H9 (cell line): Measurements from ENCODE around the gene MGME1. TPM values are rescaled to one million over a fixed set of nuclear protein-coding genes. Genes with fewer than 3 reads are reported as not detected.

Experiments
- DNase-seq: peaks from one replicate; pipeline ENCODE4 v3.0.0-alpha.2; 2017
- H2AFZ ChIP-seq: one replicate; pipeline ENCODE4 v1.6.1; 2013; ENCODE audit warnings: mild to moderate bottlenecking, low read length, control low read depth, moderate library complexity
- H2AK5ac ChIP-seq: 2 replicates; pipeline ENCODE4 v1.6.1; 2013; ENCODE audit warnings: low read length, control low read depth, mixed read lengths; ENCODE audit not compliant: insufficient read length
- H2BK120ac ChIP-seq: one replicate; pipeline ENCODE4 v1.6.1; 2013; ENCODE audit warnings: low read depth, mild to moderate bottlenecking, low read length, control low read depth, inconsistent platforms; ENCODE audit not compliant: poor library complexity, severe bottlenecking
- H2BK12ac ChIP-seq: 2 replicates; pipeline ENCODE4 v1.6.1; 2013; ENCODE audit warnings: low read length, control low read depth, mixed read lengths, low read depth; ENCODE audit not compliant: insufficient read length
- H2BK15ac ChIP-seq: 2 replicates; pipeline ENCODE4 v1.6.1; 2013; ENCODE audit warnings: low read depth, low read length, control low read depth
- H2BK20ac ChIP-seq: one replicate; pipeline ENCODE4 v1.6.1; 2013; ENCODE audit warnings: low read depth, mild to moderate bottlenecking, low read length, control low read depth, inconsistent platforms; ENCODE audit not compliant: poor library complexity, severe bottlenecking
- H2BK5ac ChIP-seq: 2 replicates; pipeline ENCODE4 v1.6.1; 2013; ENCODE audit warnings: low read length, control low read depth, mixed read lengths; ENCODE audit not compliant: insufficient read length
- H3K14ac ChIP-seq: 2 replicates; pipeline ENCODE4 v1.6.1; 2013; ENCODE audit warnings: low read length, control low read depth; ENCODE audit not compliant: insufficient read depth
- H3K18ac ChIP-seq: 2 replicates; pipeline ENCODE4 v1.6.1; 2013; ENCODE audit warnings: low read depth, mild to moderate bottlenecking, mixed read lengths, low read length, control low read depth; ENCODE audit not compliant: insufficient read length
- H3K23ac ChIP-seq: 2 replicates; pipeline ENCODE4 v1.6.1; 2013; ENCODE audit warnings: low read length, control low read depth, mixed read lengths, low read depth; ENCODE audit not compliant: insufficient read length
- H3K23me2 ChIP-seq: 2 replicates; pipeline ENCODE4 v1.6.1; 2013; ENCODE audit warnings: low read depth, mild to moderate bottlenecking, mixed read lengths, low read length, control low read depth; ENCODE audit not compliant: insufficient read length, poor library complexity, severe bottlenecking
- H3K27ac ChIP-seq: 2 replicates; pipeline ENCODE4 v1.5.1; 2013; ENCODE audit warnings: low read length, control low read depth, mixed read lengths, low read depth; ENCODE audit not compliant: insufficient read length
- H3K27me3 ChIP-seq: 2 replicates; pipeline ENCODE4 v1.6.1; 2013; ENCODE audit warnings: low read length, control low read depth, inconsistent platforms; ENCODE audit not compliant: insufficient read depth
- H3K4ac ChIP-seq: 2 replicates; pipeline ENCODE4 v1.6.1; 2013; ENCODE audit warnings: low read depth, mild to moderate bottlenecking, control low read depth, inconsistent platforms, low read length, moderate library complexity
- H3K4me1 ChIP-seq: 2 replicates; pipeline ENCODE4 v1.6.1; 2013; ENCODE audit warnings: low read length, control low read depth, inconsistent platforms; ENCODE audit not compliant: insufficient read depth
- H3K4me2 ChIP-seq: 2 replicates; pipeline ENCODE4 v1.6.1; 2013; ENCODE audit warnings: low read length, control low read depth, mixed read lengths; ENCODE audit not compliant: insufficient read length, insufficient read depth
- H3K56ac ChIP-seq: 2 replicates; pipeline ENCODE4 v1.6.1; 2013; ENCODE audit warnings: low read depth, mild to moderate bottlenecking, mixed read lengths, low read length, control low read depth; ENCODE audit not compliant: insufficient read length
- H3K79me1 ChIP-seq: 2 replicates; pipeline ENCODE4 v1.6.1; 2013; ENCODE audit warnings: low read depth, mild to moderate bottlenecking, moderate library complexity, low read length, control low read depth, inconsistent platforms; ENCODE audit not compliant: insufficient read depth, poor library complexity, severe bottlenecking
- H3K79me2 ChIP-seq: 2 replicates; pipeline ENCODE4 v1.6.1; 2013; ENCODE audit warnings: low read length, control low read depth, inconsistent platforms; ENCODE audit not compliant: insufficient read depth
- H3K9ac ChIP-seq: 2 replicates; pipeline ENCODE4 v1.6.1; 2013; ENCODE audit warnings: low read length, control low read depth, mixed read lengths; ENCODE audit not compliant: insufficient read length; ENCODE audit errors: extremely low read depth
- H3K9me3 ChIP-seq: one replicate; pipeline ENCODE4 v1.6.1; 2013; ENCODE audit warnings: low read depth, low read length, inconsistent platforms; ENCODE audit not compliant: control insufficient read depth
- H3T11ph ChIP-seq: one replicate; pipeline ENCODE4 v1.6.1; 2013; ENCODE audit warnings: mild to moderate bottlenecking, low read length, control low read depth, inconsistent platforms
- H4K20me1 ChIP-seq: one replicate; pipeline ENCODE4 v1.6.1; 2013; ENCODE audit not compliant: control insufficient read depth, insufficient read length, insufficient read depth
- H4K5ac ChIP-seq: 2 replicates; pipeline ENCODE4 v1.6.1; 2013; ENCODE audit warnings: low read depth, mild to moderate bottlenecking, mixed read lengths, low read length, control low read depth; ENCODE audit not compliant: insufficient read length
- H4K8ac ChIP-seq: replicated peaks from 2 replicates; pipeline ENCODE4 v1.6.1; 2013; ENCODE audit warnings: low read length, control low read depth, mixed read lengths, low read depth; ENCODE audit not compliant: insufficient read length
- H4K91ac ChIP-seq: 2 replicates; pipeline ENCODE4 v1.6.1; 2013; ENCODE audit warnings: low read depth, mild to moderate bottlenecking, moderate library complexity, mixed read lengths, low read length, control low read depth; ENCODE audit not compliant: insufficient read length
- H3K27ac Mint-ChIP-seq, 3 experiments: 2 replicates in 2 of 3; 3 replicates in 1 of 3; pipeline ENCODE4 v1.8.0; 2020 to 2021; ENCODE audit warnings: mixed read lengths in 3 of 3, mild to moderate bottlenecking in 1 of 3, moderate library complexity in 1 of 3
- H3K27me3 Mint-ChIP-seq: 2 replicates; pipeline ENCODE4 v1.8.0; 2021; ENCODE audit warnings: low read depth, mild to moderate bottlenecking, moderate library complexity, mixed read lengths
- H3K36me3 Mint-ChIP-seq, 3 experiments: 2 replicates in 2 of 3; 3 replicates in 1 of 3; pipeline ENCODE4 v1.8.0; 2020 to 2021; ENCODE audit warnings: low read depth in 3 of 3, mixed read lengths in 3 of 3; ENCODE audit not compliant: insufficient read depth in 1 of 3
- H3K4me1 Mint-ChIP-seq, 2 experiments: 2 replicates each; pipeline ENCODE4 v1.8.0; 2020; ENCODE audit warnings: mixed read lengths in 2 of 2
- H3K4me3 Mint-ChIP-seq, 2 experiments: 2 replicates in 1 of 2; 3 replicates in 1 of 2; pipeline ENCODE4 v1.8.0; 2020 to 2021; ENCODE audit warnings: mild to moderate bottlenecking in 2 of 2, mixed read lengths in 2 of 2, moderate library complexity in 1 of 2
- H3K9me3 Mint-ChIP-seq, 2 experiments: 2 replicates in 1 of 2; 3 replicates in 1 of 2; pipeline ENCODE4 v1.8.0; 2020; ENCODE audit warnings: mild to moderate bottlenecking in 2 of 2, mixed read lengths in 2 of 2, moderate library complexity in 1 of 2
- CTCF ChIP-seq: fragments of 200-600 bp; sonication (generic); conservative IDR thresholded peaks from 3 replicates; pipeline ENCODE4 v1.8.0; 2021; ENCODE audit warnings: antibody characterized with exemption, mild to moderate bottlenecking
- WGBS: extraction: QIAGEN DNeasy Blood & Tissue Kit; methylation state at CpG from one replicate; pipeline ENCODE4 v1.1.7; 2013; ENCODE audit warnings: missing lambda C conversion rate, low lambda C conversion rate, mixed read lengths; ENCODE audit not compliant: insufficient read length; ENCODE audit errors: extremely low coverage; 5-methylcytosine and 5-hydroxymethylcytosine counted together
- total RNA-seq: library from RNA; stranded (reverse); gene quantifications from 2 replicates; pipeline ENCODE4 v1.2.1, GENCODE V29; 2021

MGME1 gene
- total RNA-seq, 1 experiment from 2014 or later: 48.9 TPM

- Mint-ChIP-seq H3K4me1 (peaks cover 77 to 83% of the 10 kb centered on the region in 2 experiments), H3K36me3 (peaks cover 39 to 67% (median 58%) of the 10 kb centered on the region in 3 experiments), H3K27me3 (0 out of 2 replicates have a peak, but pooled peaks cover 1% of the 10 kb centered on the region), H3K4me3 (peak overlapping the region; percentile 83 to 84), H3K9me3 (peaks cover 0 to 5% of the 10 kb centered on the region in 2 experiments; a peak in 1 of 5 replicates), H3K27ac (peak overlapping the region; percentile 30 to 94 (median 92))
- Histone ChIP-seq H4K8ac (no peak overlapping the region), H3K4ac (no peak overlapping the region), H2BK15ac (no peak overlapping the region), H2BK5ac (no peak overlapping the region), H3K27me3 (no peaks in the 10 kb centered on the region), H3K23me2 (peaks cover 18% of the 10 kb centered on the region), H3K18ac (no peak overlapping the region), H3K14ac (no peak overlapping the region), H3K56ac (no peak overlapping the region), H3K79me1 (no peaks in the 10 kb centered on the region), H2BK120ac (no peak overlapping the region), H3K9ac (peak overlapping the region; percentile 64), H2AFZ (no peak overlapping the region), H2BK20ac (no peak overlapping the region), H4K5ac (no peak overlapping the region), H2BK12ac (no peak overlapping the region), H3K79me2 (peaks cover 95% of the 10 kb centered on the region), H3K9me3 (no peaks in the 10 kb centered on the region), H3K23ac (no peak overlapping the region), H2AK5ac (no peak overlapping the region), H3K4me2 (peak overlapping the region; percentile 96), H4K91ac (no peak overlapping the region), H3K27ac (peak overlapping the region; percentile 18), H3K4me1 (peaks cover 6% of the 10 kb centered on the region; the same call in 1 of the 2 replicates), H3T11ph (no peak overlapping the region), H4K20me1 (no peaks in the 10 kb centered on the region)
- DNase-seq: no peak
- no CpG with 5 or more reads among the region's 9 CpGs for WGBS
- TF ChIP-seq CTCF: no peak
Observed at GRCh38 chr20:17963114-17963897, 5.5 kb upstream of the MGME1 start.
